Measurements from ENCODE around the gene TNFRSF4. TPM values are rescaled to one million over a fixed set of nuclear protein-coding genes. Genes with fewer than 3 reads are reported as not detected.

TNFRSF4 gene
- total and polyA plus RNA-seq, 7 donors = 1.4 to 4.6 (median 3.5) TPM

GRCh38 chr1:1208713-1209433 lies 5.1 kb downstream of the TNFRSF4 start:
- no peak overlapping the region for H3K4me3 ChIP-seq
- H3K36me3 ChIP-seq (ENCODE audit: insufficient read depth in 1 of 2, low read depth in 1 of 2) = no peaks in the 10 kb centered on the region
- ATAC-seq = no peak
- no peaks in the 10 kb centered on the region for H3K9me3 ChIP-seq
- H3K27me3 ChIP-seq (ENCODE audit: insufficient read depth in 3 of 3, low read length in 2 of 3) = peaks cover 0 to 37% (median 10%) of the 10 kb centered on the region in 3 donors
- TF ChIP-seq, protein P1, sequence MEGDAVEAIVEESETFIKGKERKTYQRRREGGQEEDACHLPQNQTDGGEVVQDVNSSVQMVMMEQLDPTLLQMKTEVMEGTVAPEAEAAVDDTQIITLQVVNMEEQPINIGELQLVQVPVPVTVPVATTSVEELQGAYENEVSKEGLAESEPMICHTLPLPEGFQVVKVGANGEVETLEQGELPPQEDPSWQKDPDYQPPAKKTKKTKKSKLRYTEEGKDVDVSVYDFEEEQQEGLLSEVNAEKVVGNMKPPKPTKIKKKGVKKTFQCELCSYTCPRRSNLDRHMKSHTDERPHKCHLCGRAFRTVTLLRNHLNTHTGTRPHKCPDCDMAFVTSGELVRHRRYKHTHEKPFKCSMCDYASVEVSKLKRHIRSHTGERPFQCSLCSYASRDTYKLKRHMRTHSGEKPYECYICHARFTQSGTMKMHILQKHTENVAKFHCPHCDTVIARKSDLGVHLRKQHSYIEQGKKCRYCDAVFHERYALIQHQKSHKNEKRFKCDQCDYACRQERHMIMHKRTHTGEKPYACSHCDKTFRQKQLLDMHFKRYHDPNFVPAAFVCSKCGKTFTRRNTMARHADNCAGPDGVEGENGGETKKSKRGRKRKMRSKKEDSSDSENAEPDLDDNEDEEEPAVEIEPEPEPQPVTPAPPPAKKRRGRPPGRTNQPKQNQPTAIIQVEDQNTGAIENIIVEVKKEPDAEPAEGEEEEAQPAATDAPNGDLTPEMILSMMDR (IDR thresholded peaks at IDR 0.05) = no peak
- peak; percentile 16 to 50 for DNase-seq
- intact Hi-C loops (cut with DNase I) = no loop called here
- WGBS, 3 donors = 22 to 37% (median 31%) methylated on average over 27 to 38 of the region's 38 CpGs
- no peak overlapping the region for H3K27ac ChIP-seq
- H3K4me1 ChIP-seq = peaks cover 14% of the 10 kb centered on the region

- intact Hi-C loops (cut with DNase I) = no loop called here
- Histone ChIP-seq H3K27me3 (ENCODE audit: insufficient read depth in 3 of 3, low read length in 2 of 3) (peaks cover 0 to 37% (median 13%) of the 10 kb centered on the region in 3 donors), H3K4me1 (peaks cover 14% of the 10 kb centered on the region), H3K27ac (no peak overlapping the region), H3K4me3 (no peak overlapping the region), H3K36me3 (ENCODE audit: insufficient read depth in 1 of 2, low read depth in 1 of 2) (no peaks in the 10 kb centered on the region), H3K9me3 (no peaks in the 10 kb centered on the region)
- 56 to 83% (median 61%) methylated on average over 6 to 11 of the region's 11 CpGs for WGBS, 3 donors
- TF ChIP-seq, protein P1 (IDR thresholded peaks at IDR 0.05) = no peak
- DNase-seq (peak; percentile 9 to 44), ATAC-seq (no peak)
Measured at GRCh38 chr1:1207571-1207892, 6.4 kb downstream of the TNFRSF4 start.

DNA sequence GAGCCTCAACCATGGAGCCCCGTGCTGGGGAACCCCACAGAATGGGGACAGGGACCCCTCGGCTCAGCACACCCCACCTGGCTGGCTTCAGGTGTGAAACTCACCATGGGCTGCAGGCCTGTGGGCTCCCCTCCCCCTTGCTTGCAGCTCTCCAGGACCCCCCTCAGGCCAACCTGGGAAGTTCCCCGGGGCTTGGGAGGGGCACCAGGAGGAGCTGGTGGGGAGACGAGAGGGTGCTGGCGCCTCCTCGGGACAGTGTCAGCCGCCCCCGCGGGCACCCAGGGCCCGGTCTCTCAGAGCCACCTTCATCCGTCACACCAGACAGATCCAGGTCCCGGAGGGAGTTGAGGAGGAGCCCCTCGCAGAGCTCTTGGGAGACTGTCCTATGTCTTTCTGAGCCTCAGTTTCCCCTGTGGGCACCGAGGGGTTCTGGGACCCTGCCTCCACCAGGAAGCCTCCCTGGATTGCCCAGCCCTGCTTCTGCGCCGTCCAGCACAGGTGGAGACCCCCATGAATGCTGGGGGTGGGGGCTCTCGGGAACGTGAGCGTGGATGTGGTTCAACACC lies 6.9 kb downstream of the TNFRSF4 start:
- H3K4me1 ChIP-seq = peaks cover 14% of the 10 kb centered on the region
- H3K9me3 ChIP-seq = no peaks in the 10 kb centered on the region
- intact Hi-C loops (cut with DNase I) = no loop called here
- 57 to 70% (median 61%) methylated on average over 19 of the region's 19 CpGs for WGBS, 3 donors
- TF ChIP-seq, protein P1 (IDR thresholded peaks at IDR 0.05) = no peak
- DNase-seq = peak; percentile 13 to 50
- H3K27me3 ChIP-seq (ENCODE audit: insufficient read depth in 3 of 3, low read length in 2 of 3) = peaks cover 0 to 37% (median 13%) of the 10 kb centered on the region in 3 donors
- ATAC-seq = no peak
- no peak overlapping the region for H3K27ac ChIP-seq
- no peak overlapping the region for H3K4me3 ChIP-seq
- no peaks in the 10 kb centered on the region for H3K36me3 ChIP-seq (ENCODE audit: insufficient read depth in 1 of 2, low read depth in 1 of 2)

GRCh38 chr1:1206376-1206965 lies 7.5 kb downstream of the TNFRSF4 start, which contains the start of gene TNFRSF18:
Gene TNFRSF18, minus strand, starts transcription at chr1:1206592. Its CDS starts 21 bp downstream, at chr1:1206571.
- peak; percentile 13 to 52 for DNase-seq
- ATAC-seq = peak in 2 of 4 donors; percentile 33 to 35
- intact Hi-C loops (cut with DNase I) = no loop called here
- H3K4me1 ChIP-seq = peaks cover 14% of the 10 kb centered on the region
- H3K4me3 ChIP-seq = peak within 1 kb of the TSS; percentile 52
- WGBS, 3 donors = 7 to 11% (median 7%) methylated on average over 43 to 49 of the region's 49 CpGs
- TF ChIP-seq, protein P1 (IDR thresholded peaks at IDR 0.05) = no peak
- H3K36me3 ChIP-seq (ENCODE audit: insufficient read depth in 1 of 2, low read depth in 1 of 2) = no peaks in the 10 kb centered on the region
- H3K27ac ChIP-seq = no peak within 1 kb of the TSS
- peaks cover 0 to 39% (median 13%) of the 10 kb centered on the region in 3 donors for H3K27me3 ChIP-seq (ENCODE audit: insufficient read depth in 3 of 3, low read length in 2 of 3)
- no peaks in the 10 kb centered on the region for H3K9me3 ChIP-seq

All from psoas muscle (tissue), 8 donors.